Cardiac muscle cell (in vitro differentiated cells and primary cell): Measurements from ENCODE around the gene OR6M1. TPM values are rescaled to one million over a fixed set of nuclear protein-coding genes. Genes with fewer than 3 reads are reported as not detected.
A peak's percentile ranks its signal among the peaks of the same experiment; 100 is the strongest.

Source experiments
- DNase-seq, 2 donors: peaks; one replicate each; pipeline versions ENCODE4 v3.0.0 to v3.0.0-alpha.2; 2010 to 2017; ENCODE audit warnings: low read depth in 1 of 2, low spot score in 1 of 2
- H3K27ac ChIP-seq: fragments of 200-600 bp; sonication (generic); 2 replicates; pipeline ENCODE4 v1.5.1; 2016
- H3K27me3 ChIP-seq: fragments of 200-600 bp; sonication (generic); 2 replicates; pipeline ENCODE4 v1.6.0; 2016; ENCODE audit warnings: control low read depth
- H3K36me3 ChIP-seq: fragments of 200-600 bp; sonication (generic); 2 replicates; pipeline ENCODE4 v1.5.1; 2016; ENCODE audit warnings: control low read depth
- H3K4me1 ChIP-seq: fragments of 200-600 bp; sonication (generic); 2 replicates; pipeline ENCODE4 v1.8.1; 2017; ENCODE audit warnings: low read depth, mild to moderate bottlenecking, mixed run types
- H3K4me3 ChIP-seq: fragments of 200-600 bp; sonication (generic); 2 replicates; pipeline ENCODE4 v1.5.1; 2016; ENCODE audit warnings: mild to moderate bottlenecking
- H3K9me3 ChIP-seq: fragments of 200-600 bp; sonication (generic); 2 replicates; pipeline ENCODE4 v1.5.1; 2017; ENCODE audit warnings: low read depth, mild to moderate bottlenecking, control low read depth
- polyA plus RNA-seq: library from polyadenylated mRNA; unstranded; fragments of >200 nt; fragmentation: Nextera tagmentation; extraction: Ambion mirVana; gene quantifications from 2 replicates; pipeline ENCODE4 v1.2.1, GENCODE V29; 2016
- total RNA-seq: library from RNA; depleted of rRNA; stranded (reverse); fragments of >200 nt; gene quantifications from 2 replicates; pipeline ENCODE4 v1.2.3, GENCODE V29; 2016
- TF ChIP-seq, protein P1 (sequence below): IDR thresholded peaks from 2 replicates; pipeline ENCODE4 v1.5.1; 2012; ENCODE audit warnings: low read depth, mild to moderate bottlenecking, low read length

Gene OR6M1, protein sequence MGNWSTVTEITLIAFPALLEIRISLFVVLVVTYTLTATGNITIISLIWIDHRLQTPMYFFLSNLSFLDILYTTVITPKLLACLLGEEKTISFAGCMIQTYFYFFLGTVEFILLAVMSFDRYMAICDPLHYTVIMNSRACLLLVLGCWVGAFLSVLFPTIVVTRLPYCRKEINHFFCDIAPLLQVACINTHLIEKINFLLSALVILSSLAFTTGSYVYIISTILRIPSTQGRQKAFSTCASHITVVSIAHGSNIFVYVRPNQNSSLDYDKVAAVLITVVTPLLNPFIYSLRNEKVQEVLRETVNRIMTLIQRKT
- total RNA-seq (not detected in 2 replicates), polyA plus RNA-seq (not detected in 2 replicates)

DNA sequence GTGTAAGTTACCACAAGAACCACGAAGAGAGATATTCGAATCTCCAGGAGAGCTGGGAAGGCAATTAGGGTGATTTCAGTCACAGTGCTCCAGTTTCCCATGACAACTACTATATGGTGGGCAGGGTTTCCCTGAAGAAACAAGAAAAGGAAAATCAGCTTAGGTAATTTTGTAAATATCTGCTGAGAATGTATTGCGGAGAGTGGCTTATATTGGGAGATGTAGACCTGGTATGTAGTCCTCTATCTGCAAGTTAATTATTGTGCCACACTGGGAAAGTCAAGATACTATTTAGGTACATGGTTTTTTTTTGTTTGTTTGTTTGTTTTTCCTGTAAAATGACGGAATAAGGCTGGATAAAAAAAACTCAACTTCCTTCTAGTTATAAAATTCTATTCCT, at the start of gene OR6M1:
Gene OR6M1 (minus strand): TSS at position 101 of the 400 bp plus-strand sequence. CDS start 0 bp downstream, at position 101.
- Histone ChIP-seq H3K4me1 (no peaks in the 10 kb centered on the region), H3K9me3 (no peaks in the 10 kb centered on the region), H3K27ac (no peak within 1 kb of the TSS), H3K27me3 (no peaks in the 10 kb centered on the region), H3K4me3 (no peak within 1 kb of the TSS), H3K36me3 (no peaks in the 10 kb centered on the region)
- no peak for DNase-seq
- TF ChIP-seq, protein P1, sequence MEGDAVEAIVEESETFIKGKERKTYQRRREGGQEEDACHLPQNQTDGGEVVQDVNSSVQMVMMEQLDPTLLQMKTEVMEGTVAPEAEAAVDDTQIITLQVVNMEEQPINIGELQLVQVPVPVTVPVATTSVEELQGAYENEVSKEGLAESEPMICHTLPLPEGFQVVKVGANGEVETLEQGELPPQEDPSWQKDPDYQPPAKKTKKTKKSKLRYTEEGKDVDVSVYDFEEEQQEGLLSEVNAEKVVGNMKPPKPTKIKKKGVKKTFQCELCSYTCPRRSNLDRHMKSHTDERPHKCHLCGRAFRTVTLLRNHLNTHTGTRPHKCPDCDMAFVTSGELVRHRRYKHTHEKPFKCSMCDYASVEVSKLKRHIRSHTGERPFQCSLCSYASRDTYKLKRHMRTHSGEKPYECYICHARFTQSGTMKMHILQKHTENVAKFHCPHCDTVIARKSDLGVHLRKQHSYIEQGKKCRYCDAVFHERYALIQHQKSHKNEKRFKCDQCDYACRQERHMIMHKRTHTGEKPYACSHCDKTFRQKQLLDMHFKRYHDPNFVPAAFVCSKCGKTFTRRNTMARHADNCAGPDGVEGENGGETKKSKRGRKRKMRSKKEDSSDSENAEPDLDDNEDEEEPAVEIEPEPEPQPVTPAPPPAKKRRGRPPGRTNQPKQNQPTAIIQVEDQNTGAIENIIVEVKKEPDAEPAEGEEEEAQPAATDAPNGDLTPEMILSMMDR = no peak

DNA sequence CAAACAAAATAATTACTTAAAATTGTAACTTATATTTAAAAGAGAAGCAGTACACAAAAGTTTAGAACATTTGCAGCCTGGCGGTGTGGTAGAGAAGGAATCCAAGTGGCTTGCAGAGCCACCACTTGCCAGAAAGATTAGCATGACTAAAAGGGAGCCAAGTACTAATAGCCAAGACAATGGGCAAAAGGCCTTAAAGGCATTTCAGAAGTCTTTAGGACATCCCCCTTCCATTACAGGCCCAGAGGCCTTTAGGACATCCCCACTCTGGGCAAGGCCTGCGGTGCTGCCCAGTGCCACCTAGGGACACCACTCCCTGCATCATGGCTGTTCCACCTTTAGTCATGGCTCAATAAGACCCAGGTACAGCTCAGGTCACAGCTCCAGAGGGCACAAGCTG, 46.9 kb upstream of the OR6M1 start:
- no peaks in the 10 kb centered on the region for H3K9me3 ChIP-seq
- no peak for DNase-seq
- H3K4me3 ChIP-seq = no peak overlapping the region
- no peaks in the 10 kb centered on the region for H3K4me1 ChIP-seq
- H3K27ac ChIP-seq = no peak overlapping the region
- no peaks in the 10 kb centered on the region for H3K27me3 ChIP-seq
- H3K36me3 ChIP-seq = no peaks in the 10 kb centered on the region
- TF ChIP-seq, protein P1 = no peak

DNA sequence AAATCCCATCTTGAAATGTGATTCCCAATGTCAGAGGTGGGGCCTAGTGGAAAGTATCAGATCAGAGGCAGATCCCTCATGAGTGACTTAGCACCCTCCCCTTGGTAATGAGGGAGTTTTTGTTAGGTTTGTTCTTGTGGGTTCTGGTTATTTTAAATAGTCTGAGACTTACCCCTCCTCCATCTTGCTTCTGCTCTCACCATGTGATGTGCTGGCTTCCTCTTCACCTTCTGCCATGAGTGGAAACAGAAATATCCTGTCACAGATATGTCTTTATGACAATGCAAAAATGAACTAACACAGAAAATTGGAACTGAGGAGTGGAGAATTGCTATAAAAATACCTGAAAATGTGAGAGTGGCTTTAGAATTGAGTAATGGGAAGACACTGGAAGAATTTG, 46.2 kb upstream of the OR6M1 start:
- H3K9me3 ChIP-seq = no peaks in the 10 kb centered on the region
- TF ChIP-seq, protein P1 = no peak
- DNase-seq = no peak

DNA sequence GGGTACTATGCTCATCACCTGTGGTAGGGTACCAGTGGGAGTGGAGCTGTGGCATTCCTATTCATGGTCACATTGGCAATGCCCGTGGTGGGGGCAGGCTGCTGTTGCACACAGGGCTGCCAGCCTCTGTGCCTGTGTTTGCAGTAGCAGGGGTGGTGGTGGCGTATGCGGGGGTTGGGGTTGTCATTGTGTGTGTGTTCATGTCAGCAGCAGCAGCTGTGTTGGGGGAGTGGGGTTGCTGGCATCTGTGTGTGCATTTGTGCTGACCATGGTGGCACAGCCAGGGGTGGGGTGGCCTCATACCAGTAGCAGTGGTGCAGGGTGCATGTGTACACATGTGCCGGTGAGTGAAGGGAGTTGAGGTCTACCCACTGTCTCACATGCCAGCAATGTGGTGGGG, 45.0 kb upstream of the OR6M1 start:
- H3K27me3 ChIP-seq = no peaks in the 10 kb centered on the region
- TF ChIP-seq, protein P1 = no peak
- H3K27ac ChIP-seq = no peak overlapping the region
- H3K36me3 ChIP-seq = no peaks in the 10 kb centered on the region
- no peaks in the 10 kb centered on the region for H3K9me3 ChIP-seq
- no peak overlapping the region for H3K4me3 ChIP-seq
- no peaks in the 10 kb centered on the region for H3K4me1 ChIP-seq
- no peak for DNase-seq

More for the DNA sequence above, 46.2 kb upstream of the OR6M1 start:
- no peaks in the 10 kb centered on the region for H3K36me3 ChIP-seq
- no peak overlapping the region for H3K4me3 ChIP-seq
- no peaks in the 10 kb centered on the region for H3K4me1 ChIP-seq
- no peaks in the 10 kb centered on the region for H3K27me3 ChIP-seq
- no peak overlapping the region for H3K27ac ChIP-seq

DNA sequence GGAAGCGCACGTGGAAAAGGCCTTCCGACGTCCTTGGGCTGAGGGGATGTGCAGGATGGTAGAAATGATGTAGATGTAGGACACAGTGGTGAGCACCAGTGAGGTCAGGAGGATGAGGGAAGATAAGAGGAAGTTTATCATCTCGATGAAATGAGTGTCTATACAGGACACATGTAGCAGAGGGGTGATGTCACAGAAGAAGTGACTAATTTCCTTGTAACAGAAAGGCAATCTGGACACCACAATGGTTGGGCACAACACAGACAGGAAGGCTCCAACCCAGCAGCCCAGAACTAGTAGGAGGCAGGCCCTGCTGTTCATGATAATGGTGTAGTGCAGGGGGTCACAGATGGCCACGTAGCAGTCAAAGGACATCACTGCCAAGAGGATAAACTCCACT, 35.0 kb upstream of the OR6M1 start:
- H3K36me3 ChIP-seq = no peaks in the 10 kb centered on the region
- H3K4me1 ChIP-seq = peaks cover 7% of the 10 kb centered on the region
- no peaks in the 10 kb centered on the region for H3K9me3 ChIP-seq
- no peak overlapping the region for H3K4me3 ChIP-seq
- TF ChIP-seq, protein P1 = no peak
- H3K27ac ChIP-seq = no peak overlapping the region
- DNase-seq = peak in 1 of 2 donors; percentile 18
- no peaks in the 10 kb centered on the region for H3K27me3 ChIP-seq
